ENCODE data around the gene ACTL6A.
A peak's percentile ranks its signal among the peaks of the same experiment; 100 is the strongest.
"Not testable (repeated sequence)": the region's sequence is repeated elsewhere in the genome, so short reads cannot be mapped to it uniquely, and the experiment has no call there.

ACTL6A gene

DNA sequence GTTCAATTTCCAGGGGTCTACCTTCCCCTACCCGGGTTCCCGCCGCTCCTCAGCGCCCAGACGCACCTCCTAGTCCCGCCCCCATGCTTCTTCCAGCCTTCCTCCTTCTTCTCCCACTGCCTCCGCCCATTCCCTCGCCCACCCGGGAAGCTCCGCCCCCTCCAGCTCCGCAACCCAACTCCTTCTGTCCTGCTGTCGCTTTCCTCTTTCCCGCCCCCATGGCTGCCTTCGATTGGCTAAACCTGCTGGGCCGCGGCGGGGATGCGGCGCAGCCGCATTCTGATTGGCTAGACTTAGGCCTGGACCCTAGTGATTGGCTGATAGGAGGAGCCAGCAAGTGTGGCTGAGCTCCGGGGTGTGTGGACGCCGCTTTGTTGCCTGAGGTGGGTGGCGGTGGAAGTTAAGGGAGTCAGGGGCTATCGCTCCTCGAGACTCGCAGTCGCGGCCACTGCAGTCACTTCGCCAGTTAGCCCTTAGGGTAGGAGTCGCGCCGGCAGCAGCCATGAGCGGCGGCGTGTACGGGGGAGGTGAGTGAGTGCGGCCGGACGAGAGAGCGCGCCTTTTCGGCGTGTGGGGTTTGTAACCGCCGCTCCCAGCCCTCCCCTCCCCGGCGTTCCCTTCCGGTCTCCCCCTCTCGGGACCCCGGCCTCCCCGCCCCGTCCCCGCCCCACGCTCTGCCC, at the start of gene ACTL6A:
Gene ACTL6A (plus strand): TSS at position 336 of the 680 bp plus-strand sequence. CDS start 167 bp downstream, at position 503.
- FAIRE-seq, result peak; percentile 95

DNA sequence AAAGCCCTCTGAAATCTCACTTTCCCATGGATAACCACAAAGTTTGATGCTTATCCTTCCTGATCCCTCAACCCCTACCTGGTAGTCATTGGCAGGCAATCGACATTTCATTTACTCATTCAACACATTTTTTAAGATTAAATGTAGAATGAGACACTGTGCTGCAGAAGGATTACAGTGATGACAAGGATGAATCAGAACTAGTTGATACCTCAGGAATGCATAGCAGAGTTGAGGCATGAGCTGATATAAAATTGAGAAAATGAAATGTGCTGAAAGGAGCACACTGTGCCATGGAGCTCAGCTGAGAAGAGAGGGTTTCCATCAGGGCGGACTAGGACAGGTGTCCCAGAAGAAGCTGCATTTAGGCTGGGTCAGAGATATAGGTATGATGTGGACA, 48.9 kb upstream of the ACTL6A start:
- no peak for FAIRE-seq

DNA sequence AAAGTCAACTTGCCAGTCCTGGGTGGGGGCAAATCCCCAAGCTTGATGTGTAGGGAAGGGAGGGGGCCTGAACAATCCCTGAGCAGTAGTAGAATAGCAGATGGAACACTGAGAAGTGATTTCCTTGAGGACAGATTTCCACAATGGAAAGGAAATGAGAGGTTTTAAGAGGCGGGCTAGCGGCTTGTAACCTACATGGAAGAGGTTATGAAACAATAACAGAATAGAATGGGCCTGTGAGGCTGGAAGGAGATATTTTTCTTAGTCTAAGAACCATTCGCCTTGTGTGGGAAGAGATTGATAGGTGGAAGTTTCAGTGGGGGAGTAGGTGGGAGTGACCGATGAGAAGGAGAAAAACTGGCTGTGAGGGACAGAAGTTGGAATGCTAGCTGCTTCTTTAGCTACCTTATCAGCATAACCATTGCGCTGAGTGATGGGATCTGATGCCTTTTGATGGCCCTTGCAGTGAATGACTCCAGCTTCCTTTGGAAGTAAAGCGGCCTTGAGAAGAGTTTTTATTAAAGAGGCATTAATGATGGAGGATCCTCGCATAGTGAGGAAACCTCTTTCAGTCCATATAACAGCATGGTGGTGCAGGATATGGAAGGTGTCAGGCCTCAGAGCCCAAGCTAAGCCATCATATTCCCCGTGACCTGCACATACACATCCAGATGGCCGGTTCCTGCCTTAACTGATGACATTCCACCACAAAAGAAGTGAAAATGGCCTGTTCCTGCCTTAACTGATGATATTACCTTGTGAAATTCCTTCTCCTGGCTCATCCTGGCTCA, 46.1 kb upstream of the ACTL6A start:
- not testable (repeated sequence) for FAIRE-seq

DNA sequence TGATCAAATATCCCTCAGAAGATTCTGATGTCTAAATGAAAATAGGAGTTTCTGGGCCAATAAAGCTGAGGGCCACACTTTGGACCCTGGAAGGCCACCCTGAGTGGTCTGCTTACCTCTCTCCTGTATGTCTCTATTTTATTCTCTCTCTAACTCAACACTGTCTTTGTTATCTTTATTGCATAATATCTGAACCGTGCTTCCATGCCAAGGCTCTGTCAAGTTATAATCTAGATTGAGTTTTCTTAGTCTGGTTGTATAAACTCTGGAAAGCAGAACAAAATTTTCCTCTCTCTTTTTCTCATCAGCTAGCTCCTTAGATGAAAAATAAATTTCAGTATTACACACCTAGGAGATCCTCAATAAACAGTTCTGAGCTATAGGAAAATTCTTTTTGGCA, 36.2 kb upstream of the ACTL6A start:
- FAIRE-seq, result no peak

DNA sequence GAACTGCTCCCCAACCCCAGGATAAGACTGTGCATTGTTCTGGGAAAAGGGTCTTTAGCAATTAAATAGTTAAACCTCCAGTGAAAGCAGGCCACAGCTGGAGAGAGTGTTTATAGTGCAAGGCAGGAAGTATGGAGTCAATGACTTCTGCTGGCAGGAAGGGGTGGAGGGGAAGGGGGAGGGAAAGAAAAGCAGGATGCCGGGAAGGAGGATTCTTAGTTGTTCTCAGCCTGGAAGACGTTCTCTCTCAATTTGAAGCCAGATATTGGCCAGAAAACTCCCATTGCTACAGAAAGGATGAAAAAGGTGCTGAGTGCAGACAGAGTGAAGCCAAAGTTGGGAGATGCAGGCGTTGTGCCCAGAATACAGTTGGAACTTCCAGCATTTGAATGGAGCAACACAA, 35.7 kb upstream of the ACTL6A start:
- no peak for FAIRE-seq

DNA sequence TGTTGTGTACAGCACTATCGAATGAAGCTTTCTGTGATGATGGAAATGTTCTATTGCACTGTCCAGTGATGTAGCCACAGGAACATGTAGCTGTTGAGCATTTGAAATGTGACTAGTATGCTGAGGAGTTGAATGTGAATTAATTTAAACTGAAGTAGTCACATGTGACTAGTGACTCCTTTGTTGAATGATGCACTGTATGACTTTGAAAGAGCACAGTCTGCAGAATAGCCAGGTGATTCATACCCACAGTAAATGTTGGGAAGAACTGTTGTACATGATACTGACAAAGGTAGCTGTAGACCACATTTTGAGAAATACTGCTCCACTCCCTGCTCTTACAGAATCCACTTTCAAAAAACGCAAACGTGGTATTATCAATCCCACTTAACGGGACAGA, 34.0 kb upstream of the ACTL6A start:
- FAIRE-seq, result no peak

DNA sequence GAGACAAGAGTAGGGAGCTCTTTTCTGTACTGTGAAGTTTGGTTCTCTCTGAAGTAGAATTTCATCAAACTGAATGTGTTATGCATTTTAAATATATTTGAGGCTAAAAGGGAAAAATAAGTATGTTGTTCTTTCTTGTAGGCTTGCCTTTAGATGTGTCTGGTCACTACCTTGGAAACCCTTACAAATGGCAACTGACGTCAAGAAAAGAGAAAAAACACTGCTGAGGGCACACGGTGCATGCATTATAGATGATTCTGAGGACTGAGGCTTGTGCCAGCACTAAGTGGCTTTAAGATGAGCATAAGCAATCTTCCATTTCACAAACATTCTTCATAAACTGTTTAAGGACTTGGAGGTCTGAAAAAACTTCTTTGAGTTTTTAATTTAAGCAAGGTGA, 31.1 kb upstream of the ACTL6A start:
- no peak for FAIRE-seq

DNA sequence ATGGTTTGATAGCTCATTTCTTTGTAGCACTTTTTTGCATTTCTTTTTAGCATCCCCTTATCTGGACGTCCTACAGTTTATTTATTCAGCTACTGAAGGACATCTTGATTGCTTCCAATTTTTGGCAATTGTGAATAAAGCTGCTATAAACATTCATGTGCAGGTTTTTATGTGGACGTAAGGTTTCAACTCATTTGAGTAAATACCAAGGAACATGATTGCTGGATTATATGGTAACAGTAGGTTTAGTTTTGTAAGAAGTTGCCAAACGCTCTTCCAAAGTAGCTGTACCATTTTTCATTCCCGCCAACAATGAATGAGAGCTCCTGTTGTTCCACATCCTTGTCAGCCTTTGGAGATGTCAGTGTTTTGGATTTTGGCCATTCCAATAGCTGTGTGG, 29.5 kb upstream of the ACTL6A start:
- no peak for FAIRE-seq

DNA sequence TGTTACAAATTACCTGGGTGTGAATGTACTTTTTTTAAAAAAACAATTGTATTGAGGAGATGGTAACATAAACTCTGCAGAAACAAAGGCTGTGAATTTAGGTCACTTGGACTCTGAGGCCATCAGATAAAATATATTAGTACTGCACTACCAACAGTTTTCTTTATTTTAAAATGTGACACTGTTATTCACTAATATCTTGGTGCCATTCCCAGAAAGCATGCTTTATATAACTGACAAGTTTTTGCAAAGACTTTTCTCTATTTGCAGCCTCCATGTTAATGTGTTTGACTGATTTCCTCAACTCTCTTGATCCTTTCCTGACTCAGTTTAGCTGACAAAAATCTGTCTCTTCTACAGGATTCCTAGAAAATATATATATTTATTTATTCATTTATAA, 26.5 kb upstream of the ACTL6A start:
- no peak for FAIRE-seq

DNA sequence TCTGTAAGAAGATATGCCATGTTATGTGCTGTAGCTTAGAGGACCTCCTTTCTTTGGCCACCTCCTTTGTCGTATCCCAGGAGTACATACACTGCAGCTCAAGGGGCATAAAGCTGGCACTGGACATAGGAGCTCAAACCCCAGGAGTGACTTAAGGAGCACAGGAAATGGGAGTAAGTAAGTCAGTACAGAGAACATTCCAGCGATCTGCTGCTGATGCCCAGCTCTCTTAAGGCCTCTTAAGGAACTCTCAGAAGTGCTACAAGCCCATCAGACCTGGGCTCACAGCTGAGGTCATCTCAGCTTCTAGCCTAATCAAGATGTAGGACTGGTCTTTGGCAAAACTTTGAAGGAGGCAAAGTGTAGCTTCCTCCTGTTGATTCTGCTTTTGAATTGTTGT, 21.6 kb upstream of the ACTL6A start:
- FAIRE-seq, result no peak

DNA sequence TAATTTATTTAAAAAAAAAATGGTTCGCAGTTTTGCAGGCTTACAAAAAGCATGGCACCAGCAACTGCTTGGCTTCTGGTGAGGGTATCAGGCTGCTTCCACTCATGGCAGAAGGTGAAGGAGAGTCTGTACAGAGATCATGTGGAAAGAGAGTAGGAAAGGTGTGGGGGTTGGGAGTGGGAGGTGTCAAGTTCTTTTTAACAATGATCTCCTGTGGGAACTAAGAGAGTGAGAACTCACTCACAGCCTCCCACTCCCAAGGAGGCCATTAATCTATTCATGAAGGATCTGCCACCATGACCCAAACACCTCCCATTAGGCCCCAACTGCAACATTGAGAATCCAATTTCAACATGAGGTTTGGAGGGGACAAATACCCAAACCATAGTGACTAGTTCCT, 21.1 kb upstream of the ACTL6A start:
- FAIRE-seq, result no peak

DNA sequence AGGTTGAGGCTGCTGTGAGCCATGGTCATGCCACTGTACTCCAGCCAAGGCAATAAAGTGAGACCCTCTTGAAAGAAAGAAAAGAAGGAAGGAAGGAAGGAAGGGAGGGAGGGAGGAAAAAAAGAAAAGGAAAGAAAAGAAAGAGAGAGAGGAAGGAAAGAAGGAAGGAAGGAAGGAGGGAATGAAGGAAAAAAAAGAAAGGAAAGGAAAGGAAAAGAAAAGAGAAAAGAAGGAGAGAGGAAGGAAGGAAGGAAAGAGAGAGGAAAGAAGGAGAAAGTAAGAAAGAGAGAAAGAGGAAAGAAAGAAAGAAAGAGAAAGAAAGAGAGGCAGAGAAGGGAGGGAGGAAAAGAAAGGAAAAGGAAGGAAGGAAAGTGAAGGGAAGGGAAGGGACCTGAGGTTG, 20.4 kb upstream of the ACTL6A start:
- FAIRE-seq, result no peak

DNA sequence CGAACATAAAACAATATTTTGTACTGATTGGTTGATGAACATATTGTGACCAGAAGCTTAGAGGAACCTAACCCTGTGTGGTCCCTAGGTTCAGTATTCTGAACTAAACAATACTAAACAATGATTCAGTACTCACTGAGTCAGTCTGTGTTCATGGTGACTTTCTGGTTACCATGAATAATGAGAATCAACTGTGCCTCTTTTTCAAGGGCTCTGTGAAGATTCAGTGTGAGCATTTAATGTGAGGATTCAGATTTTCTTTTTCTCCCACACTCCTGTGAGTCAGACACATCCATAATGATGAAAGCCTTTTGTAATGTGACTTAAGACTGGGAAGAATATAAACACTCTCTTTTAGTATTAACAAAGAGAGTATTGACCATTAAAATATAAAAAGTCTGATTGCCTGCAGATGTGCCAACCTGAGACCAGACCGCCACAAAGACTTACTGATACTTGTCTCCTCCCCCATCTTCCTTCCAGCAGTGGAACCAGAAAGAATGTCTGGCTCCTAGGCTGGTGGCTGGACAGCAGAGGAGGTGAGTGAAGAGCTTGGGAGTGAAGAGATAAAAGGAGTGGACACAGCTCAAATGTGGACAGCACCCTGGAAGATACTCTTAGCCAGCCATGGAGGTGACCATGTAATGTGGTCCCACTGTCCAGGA, 17.6 kb upstream of the ACTL6A start:
- FAIRE-seq, result no peak

DNA sequence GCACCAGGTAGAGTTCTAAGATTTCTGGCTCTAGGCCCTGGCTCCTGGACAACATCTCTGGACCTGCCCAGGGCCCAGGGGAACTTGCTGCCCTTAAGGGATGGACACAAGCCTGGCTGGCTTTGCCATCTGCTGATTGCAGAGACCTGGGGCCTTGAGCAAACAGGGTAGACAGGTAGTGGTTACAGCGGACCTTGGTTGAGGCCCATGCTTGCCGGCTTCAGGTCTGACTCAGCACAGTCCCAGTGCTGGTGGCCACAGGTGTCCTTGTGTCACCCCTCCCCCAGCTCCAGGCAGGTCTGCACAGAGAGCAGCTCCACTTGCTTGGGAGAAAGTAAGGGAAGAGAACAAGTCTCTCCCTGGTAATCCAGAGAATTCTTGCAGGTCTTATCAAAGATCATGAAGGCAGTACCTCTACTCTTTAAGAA, 15.9 kb upstream of the ACTL6A start:
- FAIRE-seq, result no peak

DNA sequence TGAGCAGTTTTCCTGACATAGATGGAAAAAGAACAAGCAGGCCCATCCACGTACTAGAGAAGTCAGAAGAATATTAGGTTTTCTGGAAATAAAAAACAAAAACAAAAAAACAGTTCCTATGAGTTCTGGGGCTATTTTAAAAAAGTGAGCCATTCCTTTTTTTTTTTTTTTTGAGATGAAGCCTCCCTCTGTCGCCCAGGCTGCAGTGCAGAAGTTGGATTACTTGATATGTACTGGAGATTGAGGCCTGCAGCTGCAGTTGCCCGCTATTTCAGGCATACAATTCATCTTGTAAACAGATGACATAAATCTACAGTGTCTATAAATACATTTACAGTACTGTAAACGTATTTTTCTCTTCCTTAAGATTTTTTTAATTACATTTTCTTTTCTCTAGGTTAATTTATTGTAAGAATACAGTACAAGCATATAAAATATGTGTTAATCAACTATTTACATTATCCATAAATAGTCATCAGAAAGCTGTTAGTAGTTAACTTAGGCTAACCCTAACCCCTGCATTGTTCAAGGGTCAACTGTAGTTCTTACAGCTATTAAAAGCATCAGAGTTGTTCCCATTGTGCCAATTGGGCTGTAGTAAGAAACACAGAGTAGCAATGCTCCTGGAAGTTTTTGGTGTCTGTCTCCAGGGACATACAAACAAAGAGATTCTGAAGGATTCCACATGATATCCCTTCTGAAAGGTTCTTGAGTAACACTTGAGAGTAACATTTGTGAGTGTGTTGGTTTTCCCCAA, 11.2 kb upstream of the ACTL6A start:
- no peak for FAIRE-seq

DNA sequence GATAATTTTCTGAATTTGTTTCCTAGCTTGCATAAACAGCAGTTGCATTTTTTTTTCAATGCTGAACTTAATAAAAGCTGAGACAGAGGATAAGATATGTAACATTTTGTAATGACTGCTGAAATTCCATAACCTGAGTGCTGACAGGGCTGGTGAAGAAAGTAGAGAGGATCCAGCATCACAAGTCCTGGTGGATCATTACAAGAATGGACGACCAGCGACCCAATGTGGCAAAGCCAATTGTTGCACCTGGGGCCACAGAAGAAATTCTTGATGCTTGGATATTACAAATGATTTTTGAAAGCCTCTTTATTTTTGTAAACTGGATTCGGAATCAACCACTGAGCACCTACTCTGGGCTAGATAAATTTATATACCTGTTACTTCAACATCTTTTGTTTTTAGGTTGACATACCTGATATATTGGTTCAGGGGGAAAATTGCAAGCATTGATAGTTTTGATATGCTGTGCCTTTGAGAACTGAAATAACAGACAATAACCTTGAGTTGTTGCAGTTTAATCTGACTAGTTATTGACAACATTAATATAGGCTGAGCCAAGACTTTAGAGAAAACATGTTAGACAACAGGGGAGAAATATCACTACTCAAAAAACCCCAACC, 3.9 kb upstream of the ACTL6A start:
- peak; percentile 89 for FAIRE-seq

DNA sequence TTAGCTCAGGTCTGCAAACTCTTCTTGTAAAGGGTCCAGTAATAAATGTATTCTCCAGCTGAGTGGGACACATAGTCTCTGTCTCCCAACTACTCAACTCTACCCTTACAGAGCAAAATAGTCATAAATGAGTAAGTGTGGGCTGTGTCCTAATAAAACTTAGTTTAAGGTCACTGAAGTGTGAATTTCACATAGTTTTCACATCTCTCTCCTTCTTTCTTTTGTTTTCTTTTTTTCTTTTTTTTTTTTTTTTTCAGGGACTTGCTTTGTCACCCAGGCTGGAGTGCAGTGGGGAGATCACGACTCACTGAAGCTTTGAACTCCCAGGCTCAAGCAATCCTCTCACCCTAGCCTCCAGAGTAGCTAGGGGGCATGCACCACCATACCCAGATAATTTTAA, 1.9 kb upstream of the ACTL6A start:
- FAIRE-seq, result no peak

DNA sequence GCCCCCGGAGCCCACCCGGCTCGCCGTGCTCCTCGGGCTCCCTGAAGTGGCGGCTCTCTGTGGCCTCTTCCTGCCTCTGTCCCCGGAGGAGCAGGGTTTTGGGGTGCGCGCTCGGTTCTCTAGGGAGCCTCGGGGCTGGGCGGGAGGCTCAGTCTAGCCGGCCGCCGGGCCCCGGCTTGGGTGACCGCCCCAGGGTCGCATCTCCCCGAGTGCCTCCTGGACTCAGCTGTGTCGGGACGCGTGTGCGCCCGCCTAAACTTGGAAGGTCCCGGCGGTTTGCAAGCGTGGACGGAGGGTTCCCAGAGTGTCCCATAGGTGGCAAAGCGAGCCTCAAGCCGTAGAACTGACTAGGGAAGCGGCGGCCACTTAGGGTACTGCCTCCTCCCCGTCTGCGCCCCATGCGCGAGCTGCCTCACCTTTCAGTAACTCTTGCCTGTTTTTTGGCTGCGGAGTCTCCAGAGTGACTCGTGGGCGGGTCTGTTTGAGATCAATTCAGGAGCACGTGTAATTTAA, 601 bp downstream of the ACTL6A start:
- FAIRE-seq, result no peak

DNA sequence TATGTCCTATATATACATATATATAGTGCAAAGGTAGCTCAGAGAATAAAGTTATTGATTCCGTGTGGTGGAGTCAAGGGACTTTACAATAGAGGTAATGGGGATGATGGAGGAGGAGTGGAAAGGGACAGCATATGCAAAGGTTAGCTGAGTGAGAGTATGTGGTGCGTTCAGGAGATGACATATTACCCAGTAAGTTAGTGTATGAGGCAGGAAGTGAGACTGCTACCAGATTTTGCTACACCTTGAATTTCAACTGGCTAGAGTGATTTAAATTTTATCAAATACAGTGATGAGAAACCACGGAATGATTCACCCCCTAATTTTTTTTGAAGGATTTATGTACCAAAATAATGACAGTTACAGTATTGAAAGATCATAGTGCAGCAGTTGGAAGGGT, 2.8 kb downstream of the ACTL6A start:
- FAIRE-seq, result no peak

DNA sequence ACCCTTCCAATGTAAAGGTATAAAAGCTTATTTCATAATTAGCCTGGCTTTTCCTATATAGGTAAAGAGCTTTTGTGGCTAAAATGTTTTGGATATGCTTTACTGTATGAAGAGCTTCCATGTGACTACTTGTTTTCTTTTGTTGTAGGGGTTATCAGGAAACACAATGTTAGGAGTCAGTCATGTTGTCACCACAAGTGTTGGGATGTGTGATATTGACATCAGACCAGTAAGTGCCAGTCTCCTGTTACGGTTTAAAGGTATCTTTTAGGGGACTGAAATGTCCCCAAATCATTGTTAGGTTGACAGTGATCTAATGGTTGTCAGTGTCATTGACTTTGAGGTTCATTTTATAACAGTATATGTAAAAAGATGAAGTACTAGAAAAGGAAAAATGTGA, 18.3 kb downstream of the ACTL6A start:
- FAIRE-seq, result no peak

DNA sequence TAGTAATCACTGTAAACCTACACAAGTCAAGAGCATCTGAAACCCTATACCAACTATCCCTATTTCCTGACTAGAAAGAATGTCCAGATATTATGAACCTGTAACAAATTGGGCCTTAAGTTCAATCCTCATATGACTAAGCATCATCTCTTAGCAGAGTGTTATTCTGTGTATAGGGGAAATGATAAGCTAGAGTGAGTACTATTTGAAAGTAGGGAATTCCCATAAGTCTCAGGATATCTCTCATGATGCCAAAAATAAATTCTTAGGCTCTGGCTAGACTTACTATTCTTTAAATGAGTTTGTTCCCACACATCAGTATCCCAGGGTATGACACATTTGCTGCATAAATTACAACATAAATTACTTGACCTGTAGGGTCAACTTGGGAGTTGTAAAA, 26.4 kb downstream of the ACTL6A start:
- FAIRE-seq, result no peak

DNA sequence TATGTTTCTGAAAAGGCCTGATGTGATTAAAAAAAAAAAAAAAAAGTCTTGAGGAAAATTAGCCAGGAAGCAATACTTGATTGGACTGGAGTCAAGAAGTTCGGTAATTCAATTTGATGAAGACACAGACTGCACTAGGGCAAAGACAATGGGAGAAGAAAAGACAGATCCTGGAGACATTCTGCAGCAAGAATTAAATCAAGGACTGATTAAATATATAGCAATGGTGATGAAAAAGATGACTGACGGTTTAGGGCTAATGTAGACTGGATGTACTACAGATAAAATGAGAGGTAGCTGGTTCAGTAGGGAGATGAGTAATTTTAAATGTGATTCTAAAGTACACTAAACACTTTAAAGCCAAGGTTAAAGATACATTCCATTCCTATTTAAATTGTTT, 27.9 kb downstream of the ACTL6A start:
- no peak for FAIRE-seq

DNA sequence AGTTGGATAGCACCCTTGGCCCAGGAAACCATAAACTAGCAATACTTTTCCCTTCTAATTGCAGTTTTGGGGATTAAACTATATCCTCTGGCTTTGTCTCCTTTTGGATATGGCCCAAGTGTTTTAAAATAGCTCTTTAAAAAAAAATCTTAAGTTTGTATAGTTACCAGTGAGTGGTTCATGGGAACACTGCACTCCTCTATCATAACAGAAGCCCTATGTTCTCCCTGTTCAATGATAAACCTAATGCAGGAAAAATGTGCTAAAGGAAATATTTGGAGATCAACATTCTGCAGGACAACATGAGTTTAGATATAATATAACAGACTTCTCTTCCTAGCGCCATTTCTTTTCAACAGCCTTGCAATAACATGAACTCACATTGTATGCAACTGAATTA, 28.6 kb downstream of the ACTL6A start:
- no peak for FAIRE-seq
